GM18873 (cell line): Measurements from ENCODE around the gene PROS1.
"Not testable (repeated sequence)": the region's sequence is repeated elsewhere in the genome, so short reads cannot be mapped to it uniquely, and the experiment has no call there.

Source experiments
- ATAC-seq: cut with Tn5 transposase; IDR thresholded peaks from one replicate; pipeline ENCODE4 v1.9.1; 2021; ENCODE audit warnings: mild to moderate bottlenecking, moderate library complexity, moderate number of reproducible peaks; ENCODE audit not compliant: unreplicated experiment, low FRiP score

PROS1 gene

GRCh38 chr3:93979850-93980676 is 6.4 kb upstream of the PROS1 start, which contains the start of gene ARL13B:
Gene ARL13B, plus strand, starts transcription at chr3:93980155. Its CDS starts 269 bp downstream, at chr3:93980424.
- peak; percentile 100 for ATAC-seq

DNA sequence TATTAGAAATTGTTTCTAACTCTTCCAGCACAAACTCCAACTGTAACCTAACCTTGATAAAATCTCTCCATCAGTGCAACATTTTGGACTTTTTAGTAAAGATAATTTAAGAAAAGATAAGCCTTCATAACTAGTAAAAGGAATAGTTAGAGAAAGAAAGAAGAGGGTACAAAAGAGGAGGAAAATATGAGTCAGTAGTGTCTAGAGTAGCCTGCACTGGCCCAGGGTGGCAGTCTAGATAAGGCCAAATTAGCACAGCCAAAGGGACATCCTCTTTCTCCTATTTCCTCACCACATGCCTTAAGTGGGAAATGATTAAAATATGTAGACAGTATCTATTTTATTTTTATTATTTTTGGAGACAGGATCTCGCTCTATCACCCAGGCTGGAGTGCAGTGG is 3.7 kb downstream of the PROS1 start:
- no peak for ATAC-seq

GRCh38 chr3:93969443-93969842 is 4.3 kb downstream of the PROS1 start:
- no peak for ATAC-seq

DNA sequence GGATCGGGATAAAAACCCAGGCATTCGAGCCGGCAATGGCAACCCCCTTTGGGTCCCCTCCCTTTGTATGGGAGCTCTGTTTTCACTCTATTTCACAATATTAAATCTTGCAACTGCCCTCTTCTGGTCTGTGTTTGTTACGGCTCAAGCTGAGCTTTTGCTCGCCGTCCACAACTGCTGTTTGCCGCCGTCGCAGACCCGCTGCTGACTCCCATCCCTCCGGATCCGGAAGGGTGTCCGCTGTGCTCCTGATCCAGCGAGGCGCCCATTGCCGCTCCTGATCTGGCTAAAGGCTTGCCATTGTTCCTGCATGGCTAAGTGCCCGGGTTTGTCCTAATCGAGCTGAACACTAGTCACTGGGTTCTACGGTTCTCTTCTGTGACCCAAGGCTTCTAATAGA is 8.6 kb downstream of the PROS1 start:
- not testable (repeated sequence) for ATAC-seq

DNA sequence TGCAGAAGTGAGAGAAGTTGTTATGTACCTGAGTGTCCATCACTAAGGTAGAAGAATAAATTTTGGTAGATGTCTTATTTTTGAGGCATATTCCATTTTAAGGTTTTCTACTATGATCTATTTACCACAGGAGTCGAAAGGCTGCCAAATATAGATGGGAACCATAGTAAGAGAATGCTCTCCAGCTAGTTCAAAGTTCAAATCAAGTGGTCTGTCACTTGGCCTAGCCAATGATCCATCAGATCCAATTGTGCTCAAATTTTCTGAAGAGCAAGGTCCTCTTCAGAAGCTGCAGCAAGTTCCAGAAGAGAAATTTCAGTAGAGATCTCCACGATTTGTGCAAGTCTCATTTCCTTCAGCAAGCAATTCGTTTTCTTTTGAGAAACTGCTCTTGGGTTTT is 10.9 kb downstream of the PROS1 start:
- ATAC-seq = no peak

DNA sequence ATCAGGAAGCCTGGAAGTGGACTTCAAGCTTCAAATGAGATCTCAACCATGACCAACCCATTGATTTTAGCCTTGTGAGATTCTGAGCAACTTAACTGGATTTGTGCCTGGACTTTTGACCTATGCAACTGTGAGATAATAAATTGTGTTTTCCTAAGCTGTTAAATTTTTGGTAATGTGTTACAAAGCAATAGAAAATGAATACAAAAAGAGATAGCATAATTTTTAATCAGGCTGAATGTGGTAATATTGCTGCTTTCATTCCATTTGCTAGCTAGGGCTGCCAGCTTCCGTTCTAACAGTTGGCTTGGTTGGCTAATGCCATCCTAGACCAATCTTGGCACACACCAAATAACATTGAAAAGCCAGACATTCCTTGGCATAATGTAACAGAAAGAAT is 12.2 kb downstream of the PROS1 start:
- ATAC-seq = no peak

DNA sequence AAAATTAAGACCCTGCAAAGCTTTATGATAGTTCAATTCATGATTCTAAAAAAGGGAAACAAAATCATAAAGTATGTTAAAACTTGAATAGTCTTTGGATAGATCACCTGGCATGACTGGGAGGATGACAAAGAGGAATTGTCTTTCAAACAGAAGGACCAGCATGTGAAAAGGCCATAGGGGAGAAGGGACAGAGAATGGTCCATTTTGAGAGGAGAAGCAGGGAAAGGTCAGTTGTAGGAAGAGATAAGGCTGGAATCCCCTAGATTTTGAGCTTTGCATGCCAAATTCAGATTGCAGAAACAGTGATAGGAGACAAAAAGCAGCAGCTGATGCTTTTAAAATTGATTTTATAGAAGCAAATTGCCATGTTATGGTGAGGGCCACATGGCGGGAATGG is 12.7 kb downstream of the PROS1 start:
- ATAC-seq = no peak

DNA sequence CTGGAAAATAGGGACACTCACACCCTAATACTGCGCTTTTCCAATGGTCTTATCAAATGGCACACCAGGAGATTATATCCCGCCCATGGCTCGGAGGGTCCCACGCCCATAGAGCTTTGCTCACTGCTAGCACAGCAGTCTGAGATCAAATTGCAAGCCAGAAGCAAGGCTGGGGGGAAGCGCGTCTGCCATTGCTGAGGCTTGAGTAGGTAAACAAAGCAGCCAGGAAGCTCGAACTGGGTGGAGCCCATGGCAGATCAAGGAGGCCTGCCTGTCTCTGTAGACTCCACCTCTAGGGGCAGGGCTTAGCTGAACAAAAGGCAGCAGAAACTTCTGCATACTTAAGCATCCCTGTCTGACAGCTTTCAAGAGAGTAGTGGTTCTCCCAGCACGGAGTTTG is 23.7 kb downstream of the PROS1 start:
- not testable (repeated sequence) for ATAC-seq

- ATAC-seq = not testable (repeated sequence)
These were observed 36.2 kb downstream of the PROS1 start for GRCh38 chr3:93937485-93937884.

DNA sequence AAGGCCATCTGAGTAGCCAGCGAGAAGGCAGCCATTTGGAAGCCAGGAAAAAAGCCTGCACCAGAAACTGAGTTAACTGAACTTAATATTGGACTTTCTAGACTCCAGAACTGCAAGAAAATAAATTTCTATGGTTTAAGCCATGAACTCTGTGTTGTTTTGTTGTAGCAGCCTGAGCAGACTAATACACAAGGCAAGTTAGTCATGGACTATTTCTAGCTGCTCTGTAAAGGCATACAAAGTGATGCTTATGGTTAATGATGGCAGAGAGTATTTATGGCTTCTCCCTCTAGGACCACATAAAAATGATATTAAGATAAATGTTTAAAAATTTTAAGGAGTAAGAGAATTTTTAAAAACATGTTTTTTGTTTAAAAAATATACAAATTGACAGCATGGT is 37.1 kb downstream of the PROS1 start:
- no peak for ATAC-seq

GRCh38 chr3:93934366-93935046 is 39.2 kb downstream of the PROS1 start:
- ATAC-seq = no peak

DNA sequence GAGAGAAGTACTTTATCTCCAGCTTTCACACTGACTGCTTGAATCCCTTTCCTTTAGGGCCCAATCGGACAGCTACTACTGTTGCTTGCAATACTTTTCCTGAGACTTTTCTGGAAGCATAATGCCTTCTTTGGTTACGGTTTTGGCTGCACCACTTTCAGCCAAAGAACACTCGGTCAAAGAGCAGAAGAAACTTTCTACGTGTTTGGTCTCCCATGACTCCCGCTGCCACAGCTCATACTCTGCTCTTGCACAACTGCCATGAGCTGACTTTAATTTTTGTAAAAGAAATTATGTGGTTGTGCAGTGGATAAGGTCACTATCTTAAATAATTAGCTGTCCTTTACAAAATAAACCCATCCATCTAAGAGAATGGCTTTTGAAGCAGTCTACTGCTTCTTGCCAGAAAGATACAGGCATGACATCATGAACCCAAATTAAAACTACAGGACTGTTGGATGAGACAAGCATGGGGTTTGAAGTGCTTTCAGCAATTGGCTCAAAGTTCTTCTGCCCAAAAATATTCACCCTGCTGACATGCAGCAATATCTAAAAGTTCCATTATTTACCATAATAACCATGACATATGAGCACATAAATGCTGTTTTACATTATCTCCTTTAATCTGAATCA is 42.0 kb downstream of the PROS1 start:
- no peak for ATAC-seq

DNA sequence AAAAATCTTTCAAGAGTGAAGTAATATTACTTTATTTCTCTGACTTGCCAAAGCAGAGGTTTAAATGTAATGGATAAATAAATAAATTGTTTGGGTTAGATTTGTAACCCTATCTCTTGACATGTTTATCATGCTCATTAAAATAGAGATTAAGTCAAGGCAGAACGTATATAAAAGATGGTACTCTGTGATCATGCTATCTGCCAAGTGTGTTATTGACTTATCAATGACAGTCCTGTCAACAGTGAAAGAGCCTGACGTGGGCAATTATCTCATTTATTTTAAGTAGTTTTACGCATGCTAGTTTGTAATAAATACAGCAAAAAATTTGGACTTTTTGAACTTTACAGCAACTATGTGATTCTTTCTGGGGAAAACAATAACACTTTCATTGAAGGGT is 43.7 kb downstream of the PROS1 start:
- ATAC-seq = no peak

DNA sequence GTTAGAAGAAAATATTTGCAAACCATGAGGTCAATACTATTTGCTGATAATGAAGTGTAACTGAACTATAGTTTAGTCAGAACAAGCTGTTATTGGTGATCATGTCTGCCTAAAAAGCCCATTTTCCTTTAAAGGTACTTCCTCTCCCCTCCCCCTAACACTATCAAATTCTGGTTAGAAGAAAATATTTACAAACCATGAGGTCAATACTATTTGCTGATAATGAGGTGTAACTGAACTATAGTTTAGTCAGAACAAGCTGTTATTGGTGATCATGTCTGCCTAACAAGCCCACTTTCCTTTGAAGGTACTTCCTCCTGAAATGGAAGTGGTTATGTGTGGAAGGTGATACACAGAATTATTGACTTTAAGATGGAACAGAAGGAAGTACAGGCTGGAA is 46.9 kb downstream of the PROS1 start:
- ATAC-seq = no peak

GRCh38 chr3:93924491-93924890 is 49.2 kb downstream of the PROS1 start:
- no peak for ATAC-seq

GRCh38 chr3:93923006-93923405 is 50.7 kb downstream of the PROS1 start:
- ATAC-seq = no peak

- not testable (repeated sequence) for ATAC-seq
These were observed 56.1 kb downstream of the PROS1 start for GRCh38 chr3:93917546-93918029.

DNA sequence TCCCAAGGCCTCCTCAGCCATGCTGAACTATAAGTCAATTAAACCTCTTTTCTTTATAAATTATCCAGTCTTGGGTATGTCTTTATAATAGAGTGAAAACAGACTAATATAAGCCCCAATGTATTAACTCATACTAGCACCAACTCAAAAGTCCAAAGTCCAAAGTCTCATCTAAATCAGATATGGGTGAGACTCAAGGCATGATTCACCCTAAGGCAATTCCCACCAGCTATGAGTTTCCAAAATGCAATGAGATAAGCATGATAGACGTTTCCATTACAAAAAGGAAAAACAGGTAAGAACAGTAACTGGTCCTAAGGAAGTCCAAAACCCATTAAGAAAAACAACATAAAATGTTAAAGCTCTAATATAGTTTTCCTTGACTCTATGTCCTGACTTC is 60.1 kb downstream of the PROS1 start:
- ATAC-seq = not testable (repeated sequence)

- no peak for ATAC-seq
These were observed 62.5 kb downstream of the PROS1 start for GRCh38 chr3:93911206-93911605.

- ATAC-seq = no peak
These were observed 63.6 kb downstream of the PROS1 start for GRCh38 chr3:93910097-93910496.

DNA sequence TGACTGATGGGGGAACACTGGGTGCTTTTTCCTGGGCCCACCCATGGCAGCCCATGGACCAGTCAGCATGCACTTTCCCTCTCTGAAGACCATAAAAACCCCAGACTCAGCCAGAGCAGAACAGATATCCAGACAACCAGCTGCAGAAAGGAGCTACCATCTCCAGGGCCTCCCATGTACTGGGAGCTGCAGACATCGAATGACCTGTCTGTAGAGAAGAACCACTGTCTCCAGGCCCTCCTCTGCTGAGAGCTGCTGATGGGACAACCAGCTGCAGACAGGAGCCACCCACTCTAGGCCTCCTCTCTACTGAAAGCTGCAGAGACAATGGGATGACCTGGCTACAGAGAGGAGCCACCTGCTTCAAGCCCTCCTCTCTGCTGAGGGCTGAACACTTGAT is 66.6 kb downstream of the PROS1 start:
- ATAC-seq = no peak
